HG03558 (cell line): ENCODE measurements around the gene TMEM94.

Experiments
- ATAC-seq: cut with Tn5 transposase; IDR thresholded peaks from one replicate; pipeline ENCODE4 v1.9.1; 2021; ENCODE audit warnings: moderate number of reproducible peaks; ENCODE audit not compliant: unreplicated experiment; ENCODE audit errors: extremely low read depth

The TMEM94 gene

GRCh38 chr17:75546181-75546580, 89.7 kb downstream of the TMEM94 start:
- ATAC-seq = no peak

GRCh38 chr17:75547091-75547490, 90.7 kb downstream of the TMEM94 start:
- ATAC-seq = no peak

- ATAC-seq = no peak
Observed at GRCh38 chr17:75548813-75549212, 92.4 kb downstream of the TMEM94 start.
